Left ventricle myocardium superior (tissue), 1 donor: ENCODE measurements around the gene HNF4A. TPM values are rescaled to one million over a fixed set of nuclear protein-coding genes. Genes with fewer than 3 reads are reported as not detected.

Experiments
- ATAC-seq: fragments of 200-7000 bp; cut with Tn5 transposase; one replicate; pipeline ENCODE4 v1.9.1; 2020; ENCODE audit warnings: mild to moderate bottlenecking, moderate library complexity
- DNase-seq: peaks from one replicate; pipeline ENCODE4 v3.0.0-alpha.2; 2020
- intact Hi-C: fragments of 100-400 bp; cut with micrococcal nuclease; formaldehyde crosslinking; loops from one replicate; pipeline ENCODE4 v1.11.0; 2022
- total RNA-seq: library from RNA; stranded (reverse); fragmentation: NEBNext Ultra II Directional; extraction: Animal tissue kit (Norgen Biotek cat#: 25700); gene quantifications from one replicate; pipeline ENCODE4 v1.2.1, GENCODE V29; 2021
- donor health status: DM: no; HTN: yes; CAD: no; lungs with severe emphysema.

The HNF4A gene
- total RNA-seq, 1 donor from 2014 or later = not detected

DNA sequence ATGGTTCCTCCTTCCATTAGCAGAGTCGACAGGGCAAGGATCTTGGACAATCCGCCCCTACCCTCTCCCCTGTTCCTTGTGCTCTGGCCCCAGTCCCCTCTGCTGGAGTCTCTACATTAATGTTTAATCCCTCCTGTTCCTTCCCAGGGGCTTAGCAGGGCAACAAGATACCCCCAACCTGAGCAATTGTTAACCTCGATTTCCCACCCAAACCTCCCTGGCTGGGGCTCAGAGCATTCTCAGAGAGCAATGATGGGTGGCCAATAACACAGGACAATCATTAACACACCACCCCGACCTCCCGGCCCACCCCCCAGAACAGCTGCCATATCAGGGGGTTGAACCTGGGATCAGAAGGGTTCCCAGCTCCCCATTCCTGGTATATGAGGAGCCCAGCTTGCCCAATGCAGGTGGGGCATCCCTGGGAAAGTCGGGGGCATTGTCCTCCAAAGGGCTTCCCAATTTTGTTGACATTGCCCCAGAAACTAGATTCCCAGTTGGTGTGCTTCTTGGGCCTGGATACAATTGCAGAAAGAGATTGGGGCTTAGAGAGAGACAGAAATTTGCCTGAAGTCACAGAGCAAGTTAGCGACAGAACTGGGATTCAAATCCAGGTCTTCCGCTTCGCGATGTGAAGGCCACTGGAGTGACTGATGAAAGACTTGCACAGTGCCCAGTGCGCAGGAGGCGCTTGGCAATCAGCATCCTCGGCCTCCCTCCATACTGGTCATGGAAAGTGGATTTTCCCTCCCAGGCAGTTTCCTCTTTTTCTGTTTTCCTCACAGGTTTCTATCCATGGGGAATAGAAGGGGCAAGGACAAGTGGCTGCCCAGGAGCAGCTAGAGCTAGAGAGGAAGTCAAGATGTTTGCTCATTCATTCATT, 60.6 kb downstream of the HNF4A start:
- ATAC-seq (no peak), DNase-seq (no peak)
- intact Hi-C loops = no loop called here

DNA sequence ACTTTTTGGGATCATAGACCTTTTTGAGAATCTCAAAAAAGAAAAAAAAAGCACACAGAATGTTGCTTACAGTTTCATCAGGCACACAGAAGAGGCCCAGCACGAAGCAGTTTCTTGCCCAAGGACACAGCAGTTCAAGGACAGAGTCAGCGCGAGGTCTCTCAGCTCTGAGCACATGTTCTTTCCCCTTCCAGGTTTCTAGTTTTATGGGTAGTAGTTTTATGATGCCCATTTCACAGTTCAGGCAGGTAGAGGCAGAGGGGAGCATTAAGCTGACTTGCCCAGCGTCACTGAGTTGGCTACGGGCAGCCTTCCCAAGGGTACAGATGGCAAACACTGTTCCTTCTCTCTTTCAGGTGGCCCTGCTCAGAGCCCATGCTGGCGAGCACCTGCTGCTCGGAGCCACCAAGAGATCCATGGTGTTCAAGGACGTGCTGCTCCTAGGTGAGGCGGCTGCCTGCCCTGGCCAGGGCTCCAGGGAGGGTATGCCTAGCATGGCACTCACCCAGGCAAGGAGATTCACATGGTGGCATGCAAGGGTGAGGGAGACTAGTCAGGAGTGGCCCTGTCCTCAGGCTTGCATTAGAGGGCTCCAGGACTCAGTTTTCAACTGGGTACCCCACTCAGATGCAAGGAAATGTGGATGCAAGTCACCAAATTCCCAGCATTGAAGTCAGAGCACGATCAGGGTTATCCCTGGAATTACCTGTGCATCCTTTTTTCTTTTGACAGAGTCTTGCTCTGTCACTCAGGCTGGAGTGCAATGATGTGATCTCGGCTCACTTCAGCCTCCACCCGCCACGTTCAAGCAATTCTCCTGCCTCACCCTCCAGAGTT, 62.8 kb downstream of the HNF4A start:
- ATAC-seq (no peak), DNase-seq (no peak)

DNA sequence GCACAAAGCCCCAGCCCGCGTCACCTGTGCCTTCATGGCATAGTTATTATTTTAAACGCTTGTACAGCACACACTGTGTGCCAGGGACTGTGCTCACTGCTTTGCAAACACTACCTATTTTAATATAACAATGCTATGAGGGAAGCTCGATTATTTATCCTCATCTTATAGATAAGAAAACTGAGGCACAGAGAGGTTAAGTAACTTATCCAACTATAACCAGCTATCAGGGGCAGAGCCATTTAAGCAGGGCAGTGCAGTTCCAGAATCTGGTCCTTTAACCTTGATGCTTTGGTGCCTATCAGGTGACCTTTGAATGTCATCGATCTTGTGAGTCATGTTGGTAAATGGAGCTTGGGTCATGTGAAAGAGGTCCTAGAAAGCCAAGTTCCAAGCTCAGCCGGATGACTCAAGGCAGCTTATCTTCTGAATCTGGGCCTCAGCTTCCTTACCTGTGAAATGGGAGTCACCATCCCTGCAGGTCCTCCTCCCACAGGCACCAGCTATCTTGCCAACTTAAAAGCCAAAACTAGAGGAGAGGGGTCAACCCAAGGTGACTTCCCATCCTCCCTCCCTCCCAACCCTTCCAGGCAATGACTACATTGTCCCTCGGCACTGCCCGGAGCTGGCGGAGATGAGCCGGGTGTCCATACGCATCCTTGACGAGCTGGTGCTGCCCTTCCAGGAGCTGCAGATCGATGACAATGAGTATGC, 63.8 kb downstream of the HNF4A start:
- intact Hi-C loops = no loop called here
- DNase-seq = no peak
- no peak for ATAC-seq

More for the DNA sequence above, 62.8 kb downstream of the HNF4A start:
- intact Hi-C loops = no loop called here

DNA sequence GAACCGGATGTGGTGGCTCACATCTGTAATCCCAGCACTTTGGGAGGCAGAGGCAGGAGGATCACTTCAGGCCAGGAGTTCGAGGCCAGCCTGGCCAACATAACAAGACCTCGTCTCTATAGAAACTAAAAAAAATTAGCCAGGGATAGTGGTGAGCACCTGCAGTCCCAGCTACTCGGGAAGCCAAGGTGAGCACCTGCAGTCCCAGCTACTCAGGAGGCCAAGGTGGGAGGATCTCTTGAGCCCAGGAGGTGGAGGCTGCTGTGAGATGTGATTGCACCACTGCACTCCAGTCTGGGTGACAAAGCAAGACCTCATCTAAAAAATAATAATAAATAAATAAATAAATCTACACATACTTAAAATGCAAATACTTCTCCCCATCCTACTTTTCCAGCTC, 65.0 kb downstream of the HNF4A start:
- DNase-seq (no peak), ATAC-seq (no peak)
- intact Hi-C loops = no loop called here

DNA sequence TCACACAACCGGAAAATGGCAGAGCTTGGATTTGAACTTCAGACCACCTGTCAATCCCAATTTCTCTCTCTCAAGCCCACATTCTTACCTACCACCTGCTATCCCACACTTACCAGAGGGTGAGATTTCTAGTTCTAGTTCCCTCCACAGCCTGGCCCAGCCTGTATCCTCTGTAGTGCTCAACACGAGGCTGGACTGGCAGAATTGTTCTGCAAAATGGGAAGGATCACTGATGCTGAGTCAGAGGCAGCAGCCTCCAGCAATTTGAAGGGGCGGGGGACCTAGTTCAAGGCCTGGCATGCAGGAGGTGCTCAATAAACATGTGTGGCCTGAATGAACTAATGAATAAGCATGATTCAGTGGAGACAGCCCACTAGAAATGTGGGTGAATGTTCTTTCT, 66.6 kb downstream of the HNF4A start:
- ATAC-seq (no peak), DNase-seq (no peak)
- intact Hi-C loops = no loop called here

DNA sequence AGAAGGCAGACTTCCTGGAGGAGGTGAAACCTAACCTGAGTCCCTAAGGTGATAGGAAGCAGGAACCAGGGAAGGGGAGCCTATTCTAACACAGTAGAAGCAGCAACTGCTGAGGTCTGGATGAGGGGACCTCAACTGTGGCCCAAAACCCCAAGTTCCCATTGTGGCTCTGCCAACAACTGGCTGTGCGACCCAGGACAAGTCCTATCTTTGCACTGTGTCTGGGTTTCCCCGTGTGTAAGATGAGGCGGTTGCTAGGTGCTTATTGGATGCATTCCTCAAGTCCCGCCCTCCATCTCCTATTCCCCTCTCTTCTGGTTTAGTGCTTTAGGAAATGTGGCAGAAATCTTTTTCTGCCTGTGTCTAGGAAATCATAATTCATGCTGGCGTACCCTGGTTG, 68.0 kb downstream of the HNF4A start:
- ATAC-seq (no peak), DNase-seq (no peak)
- intact Hi-C loops = no loop called here

DNA sequence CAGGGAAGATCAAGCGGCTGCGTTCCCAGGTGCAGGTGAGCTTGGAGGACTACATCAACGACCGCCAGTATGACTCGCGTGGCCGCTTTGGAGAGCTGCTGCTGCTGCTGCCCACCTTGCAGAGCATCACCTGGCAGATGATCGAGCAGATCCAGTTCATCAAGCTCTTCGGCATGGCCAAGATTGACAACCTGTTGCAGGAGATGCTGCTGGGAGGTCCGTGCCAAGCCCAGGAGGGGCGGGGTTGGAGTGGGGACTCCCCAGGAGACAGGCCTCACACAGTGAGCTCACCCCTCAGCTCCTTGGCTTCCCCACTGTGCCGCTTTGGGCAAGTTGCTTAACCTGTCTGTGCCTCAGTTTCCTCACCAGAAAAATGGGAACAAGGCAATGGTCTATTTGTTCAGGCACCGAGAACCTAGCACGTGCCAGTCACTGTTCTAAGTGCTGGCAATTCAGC, 68.6 kb downstream of the HNF4A start:
- intact Hi-C loops = no loop called here
- DNase-seq (no peak), ATAC-seq (no peak)

DNA sequence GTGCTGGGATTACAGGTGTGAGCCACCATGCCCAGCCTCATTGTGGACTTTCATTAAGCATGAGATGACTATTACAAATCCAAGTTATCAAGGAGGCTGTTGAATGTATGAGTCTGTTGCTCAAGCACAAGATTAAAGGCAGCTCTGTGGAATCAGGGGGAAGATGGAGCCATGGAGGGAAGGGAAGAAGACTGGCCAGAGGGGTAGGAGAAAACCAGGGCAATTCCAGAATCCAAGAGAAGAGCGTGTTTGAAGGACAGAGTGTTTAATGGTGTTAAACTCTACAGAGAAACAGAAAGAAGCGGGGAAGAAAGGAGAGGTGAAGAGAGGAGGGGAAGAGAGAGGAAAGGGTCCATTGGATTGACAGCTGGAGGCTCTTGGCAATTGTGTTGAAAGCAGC, 70.4 kb downstream of the HNF4A start:
- DNase-seq (no peak), ATAC-seq (no peak)
- intact Hi-C loops = no loop called here

DNA sequence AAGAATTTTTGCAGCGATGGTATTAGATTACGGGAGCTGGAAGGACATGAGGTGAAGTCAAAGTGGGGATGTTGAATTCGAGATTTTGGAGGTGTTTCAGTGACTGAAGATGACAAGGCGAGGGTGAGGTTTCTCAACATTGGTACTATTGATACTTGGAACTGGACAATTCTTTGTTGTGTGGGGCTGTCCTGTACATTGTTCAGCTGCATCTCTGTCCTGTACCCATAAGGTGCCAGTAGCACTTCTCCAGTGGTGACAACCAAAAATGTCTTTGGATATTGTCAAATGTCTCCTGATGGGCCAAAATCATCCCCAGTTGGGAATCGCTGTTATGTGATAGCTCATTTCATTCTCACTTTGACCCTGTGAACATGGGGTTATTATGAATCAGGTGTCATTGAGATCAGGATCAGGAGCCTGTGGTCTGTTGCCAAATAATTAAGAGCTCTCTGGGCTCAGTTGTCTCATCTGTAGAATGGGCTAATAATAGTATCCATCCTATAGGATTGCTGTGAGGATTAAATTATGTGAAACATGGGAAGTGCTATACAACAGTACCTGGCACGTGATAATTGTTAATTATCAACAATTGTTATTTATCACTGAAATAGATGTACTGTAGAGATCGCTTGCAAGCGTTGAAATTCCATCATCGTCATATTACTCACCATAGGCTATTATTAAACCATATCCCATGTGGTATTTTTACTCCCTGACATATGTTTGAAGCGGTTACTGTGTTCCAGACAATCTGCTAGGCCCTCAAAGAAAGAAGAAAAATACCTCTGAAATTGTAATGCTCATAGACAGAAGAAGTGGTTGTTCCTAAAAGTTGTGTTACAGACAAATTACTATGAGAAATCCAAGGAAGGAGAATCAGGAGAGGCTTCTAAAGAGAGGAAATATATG, 71.6 kb downstream of the HNF4A start:
- DNase-seq (no peak), ATAC-seq (no peak)
- intact Hi-C loops = no loop called here

DNA sequence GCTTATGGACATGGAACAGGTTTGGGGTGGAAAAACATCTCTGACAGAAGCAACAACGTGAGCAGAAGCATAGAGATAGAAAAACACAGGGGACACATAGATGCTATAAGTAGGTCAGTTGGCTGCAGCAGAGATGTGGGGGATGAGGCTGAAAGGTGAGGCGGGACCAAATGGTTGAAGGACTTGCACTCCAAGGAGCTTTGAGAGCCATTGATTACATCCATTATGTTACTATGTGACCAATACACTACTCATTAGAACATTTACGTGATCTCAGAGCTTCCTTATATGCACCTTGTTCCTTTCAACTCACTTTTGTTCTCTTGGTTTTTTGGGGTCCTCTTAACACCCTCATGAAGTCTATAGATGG, 72.3 kb downstream of the HNF4A start:
- DNase-seq = no peak
- no peak for ATAC-seq
- intact Hi-C loops = no loop called here

DNA sequence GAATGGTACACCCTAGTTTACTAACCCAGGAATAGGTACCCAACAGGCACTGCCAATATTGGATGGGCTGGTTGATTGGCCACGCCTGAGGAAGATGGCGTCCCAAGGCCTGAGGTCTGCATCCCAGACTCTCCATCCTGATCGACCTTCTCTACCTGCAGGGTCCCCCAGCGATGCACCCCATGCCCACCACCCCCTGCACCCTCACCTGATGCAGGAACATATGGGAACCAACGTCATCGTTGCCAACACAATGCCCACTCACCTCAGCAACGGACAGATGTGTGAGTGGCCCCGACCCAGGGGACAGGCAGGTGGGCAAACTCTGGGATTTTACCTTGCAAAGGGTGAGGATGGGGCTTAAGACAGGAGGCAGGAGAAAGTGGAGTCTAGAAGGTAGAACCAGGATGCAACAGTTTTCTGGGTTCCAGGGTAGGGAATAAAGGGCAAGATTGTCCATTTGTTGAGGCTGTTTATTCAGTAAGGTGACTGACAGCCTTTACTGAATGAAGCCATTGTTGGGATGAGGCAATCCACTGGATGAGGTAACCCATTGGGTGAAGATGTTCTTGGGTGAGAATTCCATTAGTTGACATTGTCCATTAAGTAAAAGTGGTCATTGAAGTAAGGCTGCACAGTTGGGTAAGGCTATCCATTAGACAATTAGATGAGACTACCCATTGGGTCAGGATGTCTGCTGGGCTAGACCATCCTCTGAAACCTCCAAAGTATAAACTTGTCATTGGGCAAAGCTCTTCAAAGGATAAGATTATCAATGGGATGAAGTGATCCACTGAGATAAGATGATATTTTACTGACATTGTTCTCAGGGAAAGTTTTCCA, 72.9 kb downstream of the HNF4A start:
- no peak for ATAC-seq
- DNase-seq = no peak
- intact Hi-C loops = no loop called here

DNA sequence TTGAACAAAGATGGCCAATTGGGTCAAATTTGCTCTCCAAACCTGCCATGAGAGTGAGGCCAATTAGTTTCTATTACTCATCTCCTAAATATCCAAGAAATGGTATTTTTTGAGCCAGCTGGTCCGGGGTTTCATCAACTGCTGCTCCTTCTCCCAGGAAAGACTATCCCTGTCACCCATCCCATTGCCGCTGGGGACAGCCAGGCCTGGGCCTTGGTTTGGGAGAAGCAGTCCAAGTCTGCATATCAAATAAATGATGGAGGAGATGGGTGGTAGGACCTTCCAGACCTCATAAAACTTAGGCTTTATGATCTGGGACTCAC, 73.5 kb downstream of the HNF4A start:
- intact Hi-C loops = no loop called here
- ATAC-seq (no peak), DNase-seq (no peak)

DNA sequence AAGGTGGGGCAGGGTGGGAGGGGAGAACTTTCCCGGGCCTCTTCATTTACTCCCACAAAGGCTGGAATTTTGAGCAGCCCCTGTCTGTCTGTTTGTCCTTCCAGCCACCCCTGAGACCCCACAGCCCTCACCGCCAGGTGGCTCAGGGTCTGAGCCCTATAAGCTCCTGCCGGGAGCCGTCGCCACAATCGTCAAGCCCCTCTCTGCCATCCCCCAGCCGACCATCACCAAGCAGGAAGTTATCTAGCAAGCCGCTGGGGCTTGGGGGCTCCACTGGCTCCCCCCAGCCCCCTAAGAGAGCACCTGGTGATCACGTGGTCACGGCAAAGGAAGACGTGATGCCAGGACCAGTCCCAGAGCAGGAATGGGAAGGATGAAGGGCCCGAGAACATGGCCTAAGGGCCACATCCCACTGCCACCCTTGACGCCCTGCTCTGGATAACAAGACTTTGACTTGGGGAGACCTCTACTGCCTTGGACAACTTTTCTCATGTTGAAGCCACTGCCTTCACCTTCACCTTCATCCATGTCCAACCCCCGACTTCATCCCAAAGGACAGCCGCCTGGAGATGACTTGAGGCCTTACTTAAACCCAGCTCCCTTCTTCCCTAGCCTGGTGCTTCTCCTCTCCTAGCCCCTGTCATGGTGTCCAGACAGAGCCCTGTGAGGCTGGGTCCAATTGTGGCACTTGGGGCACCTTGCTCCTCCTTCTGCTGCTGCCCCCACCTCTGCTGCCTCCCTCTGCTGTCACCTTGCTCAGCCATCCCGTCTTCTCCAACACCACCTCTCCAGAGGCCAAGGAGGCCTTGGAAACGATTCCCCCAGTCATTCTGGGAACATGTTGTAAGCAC, 74.1 kb downstream of the HNF4A start:
- DNase-seq (no peak), ATAC-seq (no peak)
- intact Hi-C loops = no loop called here

DNA sequence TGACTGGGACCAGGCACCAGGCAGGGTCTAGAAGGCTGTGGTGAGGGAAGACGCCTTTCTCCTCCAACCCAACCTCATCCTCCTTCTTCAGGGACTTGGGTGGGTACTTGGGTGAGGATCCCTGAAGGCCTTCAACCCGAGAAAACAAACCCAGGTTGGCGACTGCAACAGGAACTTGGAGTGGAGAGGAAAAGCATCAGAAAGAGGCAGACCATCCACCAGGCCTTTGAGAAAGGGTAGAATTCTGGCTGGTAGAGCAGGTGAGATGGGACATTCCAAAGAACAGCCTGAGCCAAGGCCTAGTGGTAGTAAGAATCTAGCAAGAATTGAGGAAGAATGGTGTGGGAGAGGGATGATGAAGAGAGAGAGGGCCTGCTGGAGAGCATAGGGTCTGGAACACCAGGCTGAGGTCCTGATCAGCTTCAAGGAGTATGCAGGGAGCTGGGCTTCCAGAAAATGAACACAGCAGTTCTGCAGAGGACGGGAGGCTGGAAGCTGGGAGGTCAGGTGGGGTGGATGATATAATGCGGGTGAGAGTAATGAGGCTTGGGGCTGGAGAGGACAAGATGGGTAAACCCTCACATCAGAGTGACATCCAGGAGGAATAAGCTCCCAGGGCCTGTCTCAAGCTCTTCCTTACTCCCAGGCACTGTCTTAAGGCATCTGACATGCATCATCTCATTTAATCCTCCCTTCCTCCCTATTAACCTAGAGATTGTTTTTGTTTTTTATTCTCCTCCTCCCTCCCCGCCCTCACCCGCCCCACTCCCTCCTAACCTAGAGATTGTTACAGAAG, 75.0 kb downstream of the HNF4A start:
- DNase-seq = no peak
- ATAC-seq = no peak
- intact Hi-C loops = no loop called here

DNA sequence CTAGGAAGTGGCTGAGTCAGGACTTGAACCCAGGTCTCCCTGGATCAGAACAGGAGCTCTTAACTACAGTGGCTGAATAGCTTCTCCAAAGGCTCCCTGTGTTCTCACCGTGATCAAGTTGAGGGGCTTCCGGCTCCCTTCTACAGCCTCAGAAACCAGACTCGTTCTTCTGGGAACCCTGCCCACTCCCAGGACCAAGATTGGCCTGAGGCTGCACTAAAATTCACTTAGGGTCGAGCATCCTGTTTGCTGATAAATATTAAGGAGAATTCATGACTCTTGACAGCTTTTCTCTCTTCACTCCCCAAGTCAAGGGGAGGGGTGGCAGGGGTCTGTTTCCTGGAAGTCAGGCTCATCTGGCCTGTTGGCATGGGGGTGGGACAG, 75.6 kb downstream of the HNF4A start:
- ATAC-seq (no peak), DNase-seq (no peak)
- intact Hi-C loops = no loop called here

DNA sequence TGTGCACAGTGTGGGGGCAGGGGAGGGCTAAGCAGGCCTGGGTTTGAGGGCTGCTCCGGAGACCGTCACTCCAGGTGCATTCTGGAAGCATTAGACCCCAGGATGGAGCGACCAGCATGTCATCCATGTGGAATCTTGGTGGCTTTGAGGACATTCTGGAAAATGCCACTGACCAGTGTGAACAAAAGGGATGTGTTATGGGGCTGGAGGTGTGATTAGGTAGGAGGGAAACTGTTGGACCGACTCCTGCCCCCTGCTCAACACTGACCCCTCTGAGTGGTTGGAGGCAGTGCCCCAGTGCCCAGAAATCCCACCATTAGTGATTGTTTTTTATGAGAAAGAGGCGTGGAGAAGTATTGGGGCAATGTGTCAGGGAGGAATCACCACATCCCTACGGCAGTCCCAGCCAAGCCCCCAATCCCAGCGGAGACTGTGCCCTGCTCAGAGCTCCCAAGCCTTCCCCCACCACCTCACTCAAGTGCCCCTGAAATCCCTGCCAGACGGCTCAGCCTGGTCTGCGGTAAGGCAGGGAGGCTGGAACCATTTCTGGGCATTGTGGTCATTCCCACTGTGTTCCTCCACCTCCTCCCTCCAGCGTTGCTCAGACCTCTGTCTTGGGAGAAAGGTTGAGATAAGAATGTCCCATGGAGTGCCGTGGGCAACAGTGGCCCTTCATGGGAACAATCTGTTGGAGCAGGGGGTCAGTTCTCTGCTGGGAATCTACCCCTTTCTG, 76.2 kb downstream of the HNF4A start:
- no peak for ATAC-seq
- intact Hi-C loops = no loop called here
- DNase-seq = no peak
